Astrocyte of the cerebellum (primary cell): ENCODE data around the gene RBP3.
A peak's percentile ranks its signal among the peaks of the same experiment; 100 is the strongest.

Source experiments
- DNase-seq: peaks from one replicate; pipeline ENCODE4 v3.0.0-alpha.2; 2011; ENCODE audit warnings: low read depth
- H3K4me3 ChIP-seq: 2 replicates; pipeline ENCODE4 v1.5.1; 2011; ENCODE audit warnings: mild to moderate bottlenecking, low read depth, low read length, moderate library complexity
- in situ Hi-C: cut with HindIII; loops from 2 replicates; pipeline ENCODE4 v1.10.0; 2017; ENCODE audit warnings: low sequenced_read_pairs
- TF ChIP-seq, protein P1 (sequence below): IDR thresholded peaks from 2 replicates; pipeline ENCODE4 v1.5.1; 2012; ENCODE audit warnings: low read length, low read depth, moderate library complexity, mild to moderate bottlenecking; ENCODE audit errors: missing control alignments

Gene RBP3

GRCh38 chr10:47374611-47375536 lies 26.7 kb downstream of the RBP3 start:
- peak; percentile 52 for DNase-seq
- TF ChIP-seq, protein P1, sequence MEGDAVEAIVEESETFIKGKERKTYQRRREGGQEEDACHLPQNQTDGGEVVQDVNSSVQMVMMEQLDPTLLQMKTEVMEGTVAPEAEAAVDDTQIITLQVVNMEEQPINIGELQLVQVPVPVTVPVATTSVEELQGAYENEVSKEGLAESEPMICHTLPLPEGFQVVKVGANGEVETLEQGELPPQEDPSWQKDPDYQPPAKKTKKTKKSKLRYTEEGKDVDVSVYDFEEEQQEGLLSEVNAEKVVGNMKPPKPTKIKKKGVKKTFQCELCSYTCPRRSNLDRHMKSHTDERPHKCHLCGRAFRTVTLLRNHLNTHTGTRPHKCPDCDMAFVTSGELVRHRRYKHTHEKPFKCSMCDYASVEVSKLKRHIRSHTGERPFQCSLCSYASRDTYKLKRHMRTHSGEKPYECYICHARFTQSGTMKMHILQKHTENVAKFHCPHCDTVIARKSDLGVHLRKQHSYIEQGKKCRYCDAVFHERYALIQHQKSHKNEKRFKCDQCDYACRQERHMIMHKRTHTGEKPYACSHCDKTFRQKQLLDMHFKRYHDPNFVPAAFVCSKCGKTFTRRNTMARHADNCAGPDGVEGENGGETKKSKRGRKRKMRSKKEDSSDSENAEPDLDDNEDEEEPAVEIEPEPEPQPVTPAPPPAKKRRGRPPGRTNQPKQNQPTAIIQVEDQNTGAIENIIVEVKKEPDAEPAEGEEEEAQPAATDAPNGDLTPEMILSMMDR: no peak
- H3K4me3 ChIP-seq: no peak overlapping the region
- in situ Hi-C loops: no loop called here

DNA sequence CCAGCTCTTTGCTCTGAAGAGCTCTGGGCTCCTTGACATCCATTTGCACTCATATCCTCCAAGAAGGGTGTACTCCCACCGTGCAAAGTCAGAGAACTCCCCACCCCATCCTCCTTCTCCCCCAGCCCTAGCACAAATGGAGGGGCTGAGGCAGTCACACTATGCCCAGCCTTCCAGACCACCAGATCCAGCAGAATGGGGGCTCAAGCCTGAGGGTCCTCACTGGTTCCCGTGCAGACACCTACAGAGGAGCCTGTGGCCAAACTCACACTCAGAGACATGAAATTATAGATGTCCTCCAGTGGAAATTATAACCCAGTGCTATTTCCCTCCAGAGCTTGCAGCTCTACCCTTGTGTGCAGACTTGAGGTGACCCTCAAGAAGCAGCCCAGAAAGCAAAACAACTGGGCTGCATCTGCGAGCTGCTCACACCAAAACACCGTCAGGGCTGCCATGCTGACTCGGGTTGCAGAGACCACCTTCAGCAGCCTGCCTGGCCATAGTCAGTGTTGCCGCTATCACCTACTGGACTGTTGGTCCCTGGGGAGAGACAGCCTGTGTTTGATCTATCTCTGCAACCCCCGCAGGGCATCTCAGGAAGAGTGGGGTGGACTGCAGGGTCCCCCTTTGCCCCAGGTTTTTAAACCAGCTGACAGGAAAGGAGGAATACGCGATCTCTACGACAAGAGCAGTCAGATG lies 28.5 kb downstream of the RBP3 start:
- in situ Hi-C loops: no loop called here
- no peak for DNase-seq
- TF ChIP-seq, protein P1: no peak
- no peak overlapping the region for H3K4me3 ChIP-seq

DNA sequence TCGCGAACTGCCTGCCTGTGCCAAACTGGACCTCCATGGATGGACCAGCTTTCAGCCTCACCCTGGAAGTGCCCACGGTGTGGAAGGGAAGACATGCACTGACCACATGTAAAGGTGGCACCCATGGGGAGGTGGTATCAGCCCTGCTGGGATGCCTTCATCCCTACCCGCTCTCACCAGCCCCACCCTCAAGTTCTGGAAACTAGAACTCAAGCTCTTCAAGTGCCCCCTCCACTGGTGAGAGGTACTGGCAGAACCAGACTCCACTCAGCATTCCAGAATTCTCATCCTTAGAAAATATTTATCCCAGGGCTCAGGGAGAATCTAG lies 30.0 kb downstream of the RBP3 start:
- H3K4me3 ChIP-seq: no peak overlapping the region
- DNase-seq: no peak
- TF ChIP-seq, protein P1: no peak
- in situ Hi-C loops: no loop called here

- H3K4me3 ChIP-seq: no peak overlapping the region
- in situ Hi-C loops: no loop called here
- no peak for DNase-seq
- TF ChIP-seq, protein P1: no peak
These were observed 30.7 kb downstream of the RBP3 start for GRCh38 chr10:47378606-47379444.

DNA sequence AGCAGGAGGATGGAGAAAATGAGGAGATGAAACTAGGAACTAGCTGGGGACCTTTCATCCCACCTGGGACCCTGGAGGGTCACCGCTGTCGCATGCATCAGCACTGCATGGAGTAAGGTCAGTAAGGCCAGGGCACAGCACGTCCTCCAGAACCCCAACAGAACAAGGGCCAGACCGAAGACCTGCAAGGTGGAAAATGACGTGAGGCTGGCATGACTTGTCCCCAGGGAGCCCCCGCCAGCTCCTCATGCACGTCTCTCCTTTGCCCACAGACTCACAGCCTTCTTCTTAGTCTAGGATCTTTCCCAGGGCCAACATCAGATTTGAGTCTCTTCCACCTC lies 31.3 kb downstream of the RBP3 start:
- TF ChIP-seq, protein P1: no peak
- no peak for DNase-seq
- in situ Hi-C loops: no loop called here
- H3K4me3 ChIP-seq: no peak overlapping the region

GRCh38 chr10:47379901-47380300 lies 31.7 kb downstream of the RBP3 start:
- DNase-seq: no peak
- in situ Hi-C loops: no loop called here
- H3K4me3 ChIP-seq: no peak overlapping the region
- TF ChIP-seq, protein P1: no peak
